Hematopoietic multipotent progenitor cell treated with erythropoietin and hydrocortisone succinate and interleukin-3 and kit ligand, for 6 days (in vitro differentiated cells): ENCODE results near the gene KIF21B.

ENCODE experiments used
- DNase-seq: peaks from one replicate; pipeline ENCODE4 v3.0.0-alpha.2; 2015

The KIF21B gene

GRCh38 chr1:201019321-201019977, 4.1 kb downstream of the KIF21B start:
- DNase-seq, result peak; percentile 94

GRCh38 chr1:201017828-201018163, 5.7 kb downstream of the KIF21B start:
- no peak for DNase-seq

- no peak for DNase-seq
Observed at GRCh38 chr1:201016943-201017827, 6.3 kb downstream of the KIF21B start.

GRCh38 chr1:201016211-201016651, 7.3 kb downstream of the KIF21B start:
- peak; percentile 53 for DNase-seq

GRCh38 chr1:201015551-201016091, 7.9 kb downstream of the KIF21B start:
- peak; percentile 88 for DNase-seq

- no peak for DNase-seq
Observed at GRCh38 chr1:201014816-201015200, 8.7 kb downstream of the KIF21B start.

- peak; percentile 50 for DNase-seq
Observed at GRCh38 chr1:201013991-201014815, 9.3 kb downstream of the KIF21B start.

GRCh38 chr1:201013031-201013485, 10.5 kb downstream of the KIF21B start:
- DNase-seq, result peak; percentile 81

GRCh38 chr1:201011616-201012015, 11.9 kb downstream of the KIF21B start:
- DNase-seq, result no peak

GRCh38 chr1:201009962-201010645, 13.4 kb downstream of the KIF21B start:
- no peak for DNase-seq

- DNase-seq, result no peak
Observed at GRCh38 chr1:201008666-201009360, 14.7 kb downstream of the KIF21B start.

- no peak for DNase-seq
Observed at GRCh38 chr1:201007481-201007880, 16.0 kb downstream of the KIF21B start.

GRCh38 chr1:201006450-201006849, 17.1 kb downstream of the KIF21B start:
- DNase-seq, result no peak

GRCh38 chr1:201004732-201005131, 18.8 kb downstream of the KIF21B start:
- DNase-seq, result no peak

- no peak for DNase-seq
Observed at GRCh38 chr1:201004154-201004553, 19.4 kb downstream of the KIF21B start.

- DNase-seq, result no peak
Observed at GRCh38 chr1:201002510-201002909, 21.0 kb downstream of the KIF21B start.

- DNase-seq, result no peak
Observed at GRCh38 chr1:201001962-201002361, 21.6 kb downstream of the KIF21B start.

GRCh38 chr1:201000391-201000790, 23.1 kb downstream of the KIF21B start:
- no peak for DNase-seq

- DNase-seq, result no peak
Observed at GRCh38 chr1:200999667-201000066, 23.8 kb downstream of the KIF21B start.

- no peak for DNase-seq
Observed at GRCh38 chr1:200998323-200998722, 25.2 kb downstream of the KIF21B start.

GRCh38 chr1:200992382-200993048, 31.0 kb downstream of the KIF21B start:
- no peak for DNase-seq
